ENCODE data around the gene IL20RA.
"Not testable (repeated sequence)": the region's sequence is repeated elsewhere in the genome, so short reads cannot be mapped to it uniquely, and the experiment has no call there.

IL20RA gene

GRCh38 chr6:137002505-137002904 is 42.3 kb downstream of the IL20RA start:
- DNase-seq = no peak

DNA sequence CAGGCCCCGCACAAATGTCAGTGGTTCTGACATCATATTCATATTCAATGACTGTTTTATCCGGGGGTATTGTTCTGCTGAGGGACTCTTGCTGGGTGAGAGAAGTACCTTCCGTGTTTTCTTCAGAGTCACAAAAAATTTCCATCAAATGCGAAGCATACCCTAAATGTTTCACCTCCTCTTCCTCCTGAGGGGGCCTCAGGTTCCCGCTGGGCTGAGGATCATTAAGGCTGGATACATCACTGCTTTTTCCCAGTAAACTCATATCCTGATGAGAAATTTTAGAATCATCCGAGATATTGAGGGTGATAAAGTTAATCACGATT is 42.8 kb downstream of the IL20RA start:
- no peak for DNase-seq

GRCh38 chr6:137001299-137001976 is 43.3 kb downstream of the IL20RA start:
- DNase-seq = no peak

DNA sequence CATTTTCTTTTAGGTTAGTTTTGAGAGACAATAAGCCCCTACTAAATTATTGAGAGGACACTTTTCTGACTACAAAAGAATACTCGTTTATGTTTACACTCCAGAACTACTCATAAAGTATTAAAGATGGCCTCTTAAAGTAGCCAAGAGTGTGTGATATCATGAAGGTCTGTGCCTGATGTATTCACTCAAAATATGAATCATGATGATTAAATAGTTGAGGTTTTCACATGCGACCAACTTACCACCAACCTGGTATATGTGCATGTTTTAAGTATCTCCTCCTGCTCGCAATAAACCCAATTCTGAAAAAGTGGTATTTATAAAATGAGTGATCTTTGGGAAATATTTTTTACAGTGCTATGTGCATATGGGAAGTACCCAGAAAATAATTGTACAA is 43.9 kb downstream of the IL20RA start:
- no peak for DNase-seq

GRCh38 chr6:136995521-136995920 is 49.2 kb downstream of the IL20RA start:
- no peak for DNase-seq

- DNase-seq = no peak
Measured at GRCh38 chr6:136994782-136995181, 50.0 kb downstream of the IL20RA start.

- DNase-seq = no peak
Measured at GRCh38 chr6:136992113-136992512, 52.7 kb downstream of the IL20RA start.

- DNase-seq = no peak
Measured at GRCh38 chr6:136991646-136992045, 53.1 kb downstream of the IL20RA start.

DNA sequence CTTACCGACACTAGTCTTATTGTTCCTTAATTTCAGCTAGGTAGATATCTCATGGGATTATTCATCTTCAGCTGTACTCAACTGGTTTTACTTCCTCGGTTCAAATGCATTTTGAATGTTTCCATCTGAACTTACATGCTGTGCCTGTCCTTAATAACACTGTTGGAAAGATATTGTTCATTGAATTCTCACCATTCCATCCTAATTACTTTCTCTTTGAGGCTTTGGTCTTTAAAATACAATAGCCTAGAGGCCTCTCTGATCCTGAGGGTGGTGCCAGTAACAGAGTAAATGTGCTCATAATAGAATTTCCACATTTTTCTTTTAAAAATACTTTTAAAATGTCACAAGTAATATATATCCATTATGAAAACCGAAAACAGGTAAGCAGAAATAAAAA is 54.0 kb downstream of the IL20RA start:
- DNase-seq = no peak

DNA sequence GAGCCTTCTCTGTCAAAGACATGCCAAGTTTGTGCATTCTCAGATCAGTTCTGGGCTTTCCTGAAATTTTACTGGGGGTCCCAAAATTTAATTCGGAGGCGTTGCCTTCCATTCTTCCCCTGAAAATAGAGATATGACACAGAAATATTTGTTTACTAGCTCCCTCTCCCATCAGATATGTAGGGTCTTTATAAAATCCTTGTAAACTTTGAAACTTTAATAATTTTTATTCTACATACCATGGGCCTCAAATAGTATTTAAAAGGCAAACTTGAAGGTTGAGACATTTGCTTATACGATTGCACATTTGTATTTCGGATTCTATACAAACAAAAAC is 54.6 kb downstream of the IL20RA start:
- no peak for DNase-seq

DNA sequence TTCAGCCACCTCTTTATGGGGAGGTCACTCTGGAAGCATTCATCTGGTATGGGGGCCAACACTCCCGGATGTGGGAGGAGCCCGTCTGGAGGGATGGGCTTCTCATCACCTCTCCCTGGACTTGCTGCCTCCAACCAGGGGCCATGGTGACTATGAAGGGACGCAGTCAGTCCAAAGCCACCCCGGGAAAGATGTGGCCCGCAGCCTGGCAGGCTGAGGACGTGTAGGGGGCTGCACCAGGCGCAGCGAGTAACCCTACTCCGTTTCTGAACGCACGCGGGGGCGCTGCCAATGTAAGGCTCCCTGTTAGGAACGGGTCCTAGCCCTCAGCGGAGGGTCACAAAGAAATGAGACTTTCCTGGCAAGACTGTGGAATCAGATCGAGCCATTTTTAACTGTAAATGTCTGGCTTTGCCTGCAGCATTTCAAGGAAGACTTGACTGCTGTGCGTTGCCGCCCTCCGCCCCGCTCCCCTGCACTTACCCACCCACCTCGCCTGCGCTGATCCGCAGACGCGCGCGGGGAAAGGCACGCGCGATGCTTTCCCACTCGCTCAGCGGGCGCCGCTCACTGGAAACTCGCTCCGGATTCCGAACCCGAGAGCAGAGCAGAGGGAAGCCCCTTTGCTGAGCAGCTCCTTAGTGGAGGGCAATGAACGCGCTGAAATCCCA is 55.1 kb downstream of the IL20RA start:
- DNase-seq = no peak

DNA sequence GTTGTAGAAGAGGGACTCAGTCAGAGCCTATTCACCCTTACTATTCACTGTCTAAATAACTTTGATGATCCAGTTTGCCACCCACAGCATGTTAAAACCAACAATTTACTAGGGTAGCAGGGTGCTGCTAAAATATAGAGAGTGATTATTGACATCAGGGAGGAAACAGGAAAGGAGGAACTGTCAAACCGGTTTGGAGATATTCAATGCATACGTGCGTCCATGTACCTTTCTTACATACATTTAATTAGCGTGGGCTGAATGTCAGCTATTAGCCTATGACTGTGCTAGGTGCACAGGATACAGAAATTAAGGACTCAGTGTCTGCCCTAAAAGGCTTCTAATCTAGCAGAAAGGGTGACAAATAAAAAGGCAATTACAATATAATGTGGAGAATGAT is 57.2 kb downstream of the IL20RA start:
- DNase-seq = no peak

- DNase-seq = no peak
Measured at GRCh38 chr6:136985502-136985901, 59.3 kb downstream of the IL20RA start.

DNA sequence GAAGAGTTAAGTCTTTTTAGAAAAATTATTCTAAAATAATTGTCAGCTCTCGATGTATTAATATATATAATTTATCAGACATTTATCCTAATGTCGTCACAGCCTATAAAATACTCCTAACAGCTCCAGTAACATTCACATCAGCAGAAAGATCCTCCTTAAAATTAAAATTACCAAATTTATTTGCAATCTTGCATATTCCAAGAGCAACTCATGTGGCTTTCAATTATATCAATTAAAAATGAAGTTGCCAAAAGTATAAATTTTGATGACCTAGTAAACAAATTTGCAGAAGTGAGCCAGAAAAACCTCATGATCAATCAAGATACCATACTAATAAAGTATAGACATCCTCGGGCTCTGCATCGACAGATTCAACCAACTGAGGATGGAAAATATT is 60.2 kb downstream of the IL20RA start:
- DNase-seq = no peak

- DNase-seq = no peak
Measured at GRCh38 chr6:136983687-136984086, 61.1 kb downstream of the IL20RA start.

DNA sequence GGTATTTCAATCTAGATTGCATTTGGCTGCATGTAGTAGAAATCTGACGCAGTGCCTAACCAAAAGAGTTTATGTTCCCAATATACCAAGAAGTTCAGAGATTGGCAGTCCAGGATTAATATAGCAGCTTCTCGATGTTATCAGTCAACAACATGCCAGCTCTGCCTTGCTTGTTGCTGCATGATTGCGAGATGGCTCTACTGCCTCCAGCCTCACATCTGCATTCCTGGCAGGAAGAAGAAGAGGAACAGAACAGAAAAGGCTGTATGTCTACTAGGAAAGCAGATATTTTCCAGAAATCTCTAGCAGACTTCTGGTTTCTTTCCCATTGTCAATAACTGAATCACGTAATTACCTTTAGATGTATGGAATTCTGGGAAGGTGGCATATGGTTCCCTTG is 61.8 kb downstream of the IL20RA start:
- no peak for DNase-seq

DNA sequence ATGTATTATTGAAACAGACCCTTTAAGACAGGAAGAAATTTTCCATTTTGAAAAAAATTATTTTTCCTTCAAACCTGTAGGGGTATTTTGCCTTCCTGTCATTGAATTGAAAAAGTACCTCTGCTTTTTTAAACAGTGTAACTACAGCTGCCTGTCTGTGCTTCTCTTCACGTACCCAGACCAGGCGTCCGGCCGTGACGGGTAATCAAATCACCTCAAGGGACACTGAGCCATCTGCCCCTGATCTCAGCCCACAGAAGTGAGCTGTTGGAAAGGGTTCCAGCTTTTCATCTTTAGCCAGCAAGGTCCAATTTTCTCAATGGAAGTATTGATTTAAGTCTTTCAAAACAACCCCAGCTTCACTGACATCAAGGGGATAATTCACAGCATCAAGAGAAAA is 64.7 kb downstream of the IL20RA start:
- no peak for DNase-seq

DNA sequence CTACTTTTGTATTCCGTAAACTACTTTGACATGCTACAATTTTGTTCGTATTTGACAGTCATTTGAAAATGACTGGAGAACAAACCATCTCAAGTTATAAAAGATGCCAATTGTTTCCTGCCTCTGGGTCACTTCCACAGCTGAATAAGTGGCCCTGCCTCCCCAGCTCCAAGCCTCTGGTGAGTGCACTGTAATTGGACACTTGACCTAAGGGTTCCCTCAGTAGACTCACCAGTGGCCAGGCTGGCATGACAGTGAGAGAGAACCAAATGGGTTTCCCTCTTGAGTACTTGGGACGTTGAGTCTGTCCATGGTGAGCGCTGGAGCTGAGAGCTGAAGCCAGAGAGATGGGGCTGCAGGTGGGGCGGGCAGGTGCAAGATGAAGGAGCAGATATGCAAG is 65.6 kb downstream of the IL20RA start:
- DNase-seq = no peak

DNA sequence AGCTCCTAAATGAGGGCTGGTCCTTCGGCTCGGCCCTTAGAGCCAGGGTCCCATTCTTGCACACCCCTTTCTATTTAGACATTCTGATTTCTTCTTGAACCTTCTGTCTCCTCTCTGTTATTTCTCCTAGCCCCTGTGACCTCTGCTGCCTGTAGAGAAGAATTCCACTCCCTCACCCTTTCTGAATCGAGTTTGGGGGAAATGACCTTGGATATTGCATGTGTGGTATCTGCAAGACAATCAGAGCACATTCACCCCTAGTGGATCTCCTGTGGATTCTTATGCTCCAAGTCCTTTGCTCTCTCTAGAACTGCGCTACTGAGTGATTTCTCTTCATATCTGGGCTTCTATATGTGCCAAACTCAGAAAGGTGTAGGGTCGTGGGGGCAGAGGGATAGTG is 67.7 kb downstream of the IL20RA start:
- no peak for DNase-seq

GRCh38 chr6:136975089-136975715 is 69.6 kb downstream of the IL20RA start:
- no peak for DNase-seq

DNA sequence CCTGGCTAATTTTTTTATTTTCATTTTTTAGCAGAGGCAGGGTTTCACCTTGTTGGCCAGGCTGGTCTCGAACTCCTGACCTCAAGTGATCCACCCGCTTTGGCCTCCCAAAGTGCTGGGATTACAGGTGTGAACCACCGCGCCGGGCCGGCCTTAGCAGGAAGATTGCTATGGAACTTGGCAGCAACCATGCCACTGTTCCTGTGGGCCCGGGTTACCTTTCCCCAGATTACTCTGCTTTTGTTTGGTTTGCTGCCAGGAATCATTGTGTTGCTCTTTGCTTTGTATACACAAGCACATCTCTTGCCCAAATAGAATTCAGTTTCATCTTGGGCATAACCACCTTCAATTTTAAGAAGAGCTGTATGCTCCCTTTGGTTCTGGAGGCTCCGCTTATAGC is 71.0 kb downstream of the IL20RA start:
- not testable (repeated sequence) for DNase-seq

GRCh38 chr6:136971609-136972008 is 73.2 kb downstream of the IL20RA start:
- DNase-seq = no peak

- no peak for DNase-seq
Measured at GRCh38 chr6:136969930-136970329, 74.8 kb downstream of the IL20RA start.

DNA sequence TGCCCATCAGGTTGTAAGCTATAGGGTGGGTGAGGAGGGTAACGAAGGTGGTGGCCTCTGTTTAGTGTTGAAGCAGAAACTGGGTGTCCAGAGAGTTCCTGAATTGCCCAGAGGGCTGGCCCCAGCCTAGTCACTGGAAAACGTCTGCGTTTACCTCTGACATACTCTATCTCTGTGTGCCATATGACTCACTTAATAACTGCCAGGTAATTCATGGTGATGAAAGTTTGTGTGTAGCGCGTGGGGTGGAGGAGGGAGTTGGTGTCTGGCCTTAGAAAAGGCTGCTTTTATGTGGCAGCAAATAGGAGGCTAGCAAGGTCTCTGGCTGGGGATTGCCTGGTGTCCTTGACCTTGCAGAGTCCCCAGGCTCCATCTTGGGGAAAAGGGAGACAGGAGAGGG is 75.3 kb downstream of the IL20RA start:
- DNase-seq = no peak

DNA sequence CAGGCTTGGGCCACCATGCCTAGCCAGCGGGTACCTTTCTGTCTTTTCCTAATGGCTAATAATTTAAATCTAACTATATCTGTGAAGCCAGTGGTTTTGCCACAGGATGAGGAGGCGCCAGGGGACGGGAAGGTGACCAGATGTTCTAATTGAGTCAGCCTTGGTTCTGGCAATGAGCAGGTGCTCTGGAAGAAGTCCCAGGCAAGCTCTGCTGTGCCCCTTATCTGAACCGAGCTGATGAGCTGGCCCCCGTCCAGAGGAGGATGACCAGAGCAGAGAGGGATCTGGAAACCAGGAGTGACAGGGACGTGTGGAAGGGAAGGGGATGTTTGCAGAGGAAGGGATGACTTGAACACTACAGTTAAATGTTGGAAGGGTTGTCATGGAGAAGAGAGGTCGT is 75.9 kb downstream of the IL20RA start:
- no peak for DNase-seq

Measured in cerebellar nuclear complex (tissue), 1 donor.